LHCN-M2 (cell line): ENCODE results near the gene AKAP6. TPM values are rescaled to one million over a fixed set of nuclear protein-coding genes. Genes with fewer than 3 reads are reported as not detected.

Source experiments
- DNase-seq: peaks from one replicate; pipeline ENCODE4 v3.0.0-alpha.2; 2012; ENCODE audit warnings: low read depth
- total RNA-seq: library from RNA; depleted of rRNA; stranded (reverse); fragments of >200 nt; gene quantifications from 2 replicates; pipeline ENCODE4 v1.2.3, GENCODE V29; 2014

The AKAP6 gene
- total RNA-seq, 1 experiment from 2014 or later = 2.7 TPM

- DNase-seq = peak; percentile 65
Observed at GRCh38 chr14:32524609-32525375, 195.7 kb downstream of the AKAP6 start.

- DNase-seq = no peak
Observed at GRCh38 chr14:32525591-32525990, 196.5 kb downstream of the AKAP6 start.

GRCh38 chr14:32530800-32531199, 201.7 kb downstream of the AKAP6 start:
- no peak for DNase-seq

- peak; percentile 54 for DNase-seq
Observed at GRCh38 chr14:32531942-32532515, 202.9 kb downstream of the AKAP6 start.

GRCh38 chr14:32534145-32534544, 205.0 kb downstream of the AKAP6 start:
- no peak for DNase-seq

GRCh38 chr14:32536175-32536574, 207.1 kb downstream of the AKAP6 start:
- DNase-seq = no peak

- no peak for DNase-seq
Observed at GRCh38 chr14:32537166-32537565, 208.1 kb downstream of the AKAP6 start.

- DNase-seq = no peak
Observed at GRCh38 chr14:32542507-32542906, 213.4 kb downstream of the AKAP6 start.

- DNase-seq = peak; percentile 34
Observed at GRCh38 chr14:32545095-32545494, 216.0 kb downstream of the AKAP6 start.

- no peak for DNase-seq
Observed at GRCh38 chr14:32545506-32546210, 216.6 kb downstream of the AKAP6 start.

GRCh38 chr14:32546246-32546645, 217.1 kb downstream of the AKAP6 start:
- DNase-seq = no peak

- no peak for DNase-seq
Observed at GRCh38 chr14:32552766-32553165, 223.7 kb downstream of the AKAP6 start.

GRCh38 chr14:32559048-32559447, 229.9 kb downstream of the AKAP6 start:
- DNase-seq = peak; percentile 40

- peak; percentile 19 for DNase-seq
Observed at GRCh38 chr14:32559590-32559989, 230.5 kb downstream of the AKAP6 start.

- peak; percentile 84 for DNase-seq
Observed at GRCh38 chr14:32560209-32560857, 231.2 kb downstream of the AKAP6 start.

- peak; percentile 77 for DNase-seq
Observed at GRCh38 chr14:32561520-32561919, 232.4 kb downstream of the AKAP6 start.

- peak; percentile 91 for DNase-seq
Observed at GRCh38 chr14:32564596-32564995, 235.5 kb downstream of the AKAP6 start.

GRCh38 chr14:32565256-32565655, 236.2 kb downstream of the AKAP6 start:
- no peak for DNase-seq

GRCh38 chr14:32567543-32568384, 238.7 kb downstream of the AKAP6 start:
- peak; percentile 30 for DNase-seq

GRCh38 chr14:32571551-32571950, 242.5 kb downstream of the AKAP6 start:
- DNase-seq = no peak
